Activated CD4-positive, alpha-beta T cell treated with anti-CD3 and anti-CD28 coated beads for 4 hours (primary cell): Measurements from ENCODE around the gene DTX3.

Experiments
- DNase-seq, 2 donors: peaks; one replicate each; pipeline ENCODE4 v3.0.0-alpha.2; 2020

The DTX3 gene

GRCh38 chr12:57620936-57621496 lies 16.4 kb downstream of the DTX3 start:
- DNase-seq, result peak in 1 of 2 donors; percentile 19

GRCh38 chr12:57621497-57622292 lies 17.1 kb downstream of the DTX3 start:
- peak; percentile 54 to 59 for DNase-seq

GRCh38 chr12:57622293-57623245 lies 17.9 kb downstream of the DTX3 start:
- no peak for DNase-seq

DNA sequence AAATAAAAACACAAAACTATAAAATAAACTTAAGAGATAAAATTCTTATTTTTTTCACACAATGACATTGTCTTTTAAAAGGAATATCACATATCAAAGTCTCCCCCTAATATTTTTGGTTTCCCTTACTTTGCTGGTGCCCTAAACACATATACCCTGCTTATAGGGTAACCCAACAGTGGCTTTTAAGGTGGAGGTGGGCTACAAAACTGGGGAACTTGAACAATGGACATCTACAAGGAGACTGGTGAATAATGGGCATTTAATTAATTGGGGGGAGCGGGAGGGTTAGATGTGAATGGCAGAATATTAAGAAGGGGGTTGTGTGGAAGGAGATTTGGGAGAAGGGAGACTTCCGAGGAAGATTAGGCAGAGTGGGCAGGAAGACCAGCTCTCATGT lies 18.8 kb downstream of the DTX3 start:
- no peak for DNase-seq

- no peak for DNase-seq
Measured at GRCh38 chr12:57623811-57624390, 19.3 kb downstream of the DTX3 start.

- DNase-seq, result no peak
Measured at GRCh38 chr12:57624441-57625220, 20.0 kb downstream of the DTX3 start.

DNA sequence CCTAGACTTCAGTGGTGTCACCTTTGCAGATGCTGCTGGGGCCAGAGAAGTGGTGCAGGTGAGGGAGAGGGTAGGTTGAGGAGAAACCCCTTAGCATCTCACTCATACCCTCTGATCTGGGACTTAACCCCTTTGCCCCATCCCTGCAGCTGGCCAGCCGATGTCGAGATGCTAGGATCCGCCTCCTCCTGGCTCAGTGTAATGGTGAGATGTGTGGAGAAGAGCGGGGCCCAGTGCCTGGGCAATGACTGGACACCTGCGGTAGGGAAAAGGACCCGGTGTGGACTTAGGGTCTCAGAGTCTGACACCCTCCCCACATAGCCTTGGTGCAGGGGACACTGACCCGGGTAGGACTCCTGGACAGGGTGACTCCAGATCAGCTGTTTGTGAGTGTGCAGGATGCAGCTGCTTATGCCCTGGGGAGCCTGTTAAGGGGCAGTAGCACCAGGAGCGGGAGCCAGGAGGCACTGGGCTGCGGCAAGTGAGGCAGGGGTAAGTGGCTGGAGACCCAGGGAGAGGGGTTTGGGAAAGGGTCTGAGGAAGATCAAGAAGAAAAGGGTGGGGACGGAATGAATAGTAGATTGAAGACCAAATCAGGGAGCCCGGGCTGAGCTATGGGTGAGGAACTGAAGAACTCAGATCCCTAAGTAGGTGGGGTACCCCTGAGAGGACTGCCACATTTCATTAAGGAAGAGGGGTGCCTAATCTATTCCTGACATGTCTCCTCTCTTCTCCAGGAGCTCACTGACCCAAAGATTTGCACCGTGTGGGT lies 20.8 kb downstream of the DTX3 start:
- DNase-seq, result no peak

DNA sequence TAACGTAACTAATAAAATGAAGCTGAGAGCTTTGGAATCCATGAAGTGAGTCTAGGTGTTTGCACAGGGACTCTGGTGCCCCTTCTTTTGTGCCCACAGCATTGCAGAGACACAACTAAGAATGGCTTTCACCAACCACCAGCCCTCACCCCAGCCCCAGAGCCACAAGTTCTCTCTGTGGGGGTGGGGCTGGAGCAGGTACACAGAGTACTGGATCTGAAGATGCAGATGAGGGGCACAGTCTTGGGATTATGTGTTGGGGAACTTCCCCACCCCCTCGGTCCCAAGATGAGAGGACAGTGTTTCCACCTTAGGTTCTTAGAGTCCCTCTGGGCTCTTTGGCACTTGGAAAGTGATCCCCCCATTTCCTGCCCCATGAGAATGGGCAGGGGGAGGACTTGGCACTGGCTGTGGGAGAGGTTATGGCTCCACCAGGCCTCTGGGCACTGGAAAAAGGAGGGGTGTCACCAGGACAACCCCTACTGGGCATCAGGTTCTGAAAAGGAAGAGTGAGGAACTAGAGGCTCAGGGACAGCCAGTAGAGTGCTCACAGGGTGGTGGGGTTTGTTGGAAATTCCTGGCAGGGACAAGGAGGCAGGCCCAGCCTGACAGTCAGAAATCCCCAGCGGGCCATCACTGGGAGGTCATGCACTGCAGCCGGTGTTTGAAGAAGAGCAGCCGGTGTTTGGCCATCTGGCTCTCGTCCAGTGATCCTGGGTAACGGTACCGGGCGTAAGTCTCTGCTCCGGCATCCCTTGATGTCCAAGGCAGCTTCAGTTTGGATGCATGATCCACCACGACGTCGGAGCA lies 21.7 kb downstream of the DTX3 start:
- DNase-seq, result no peak

GRCh38 chr12:57626921-57627445 lies 22.4 kb downstream of the DTX3 start:
- DNase-seq, result no peak

DNA sequence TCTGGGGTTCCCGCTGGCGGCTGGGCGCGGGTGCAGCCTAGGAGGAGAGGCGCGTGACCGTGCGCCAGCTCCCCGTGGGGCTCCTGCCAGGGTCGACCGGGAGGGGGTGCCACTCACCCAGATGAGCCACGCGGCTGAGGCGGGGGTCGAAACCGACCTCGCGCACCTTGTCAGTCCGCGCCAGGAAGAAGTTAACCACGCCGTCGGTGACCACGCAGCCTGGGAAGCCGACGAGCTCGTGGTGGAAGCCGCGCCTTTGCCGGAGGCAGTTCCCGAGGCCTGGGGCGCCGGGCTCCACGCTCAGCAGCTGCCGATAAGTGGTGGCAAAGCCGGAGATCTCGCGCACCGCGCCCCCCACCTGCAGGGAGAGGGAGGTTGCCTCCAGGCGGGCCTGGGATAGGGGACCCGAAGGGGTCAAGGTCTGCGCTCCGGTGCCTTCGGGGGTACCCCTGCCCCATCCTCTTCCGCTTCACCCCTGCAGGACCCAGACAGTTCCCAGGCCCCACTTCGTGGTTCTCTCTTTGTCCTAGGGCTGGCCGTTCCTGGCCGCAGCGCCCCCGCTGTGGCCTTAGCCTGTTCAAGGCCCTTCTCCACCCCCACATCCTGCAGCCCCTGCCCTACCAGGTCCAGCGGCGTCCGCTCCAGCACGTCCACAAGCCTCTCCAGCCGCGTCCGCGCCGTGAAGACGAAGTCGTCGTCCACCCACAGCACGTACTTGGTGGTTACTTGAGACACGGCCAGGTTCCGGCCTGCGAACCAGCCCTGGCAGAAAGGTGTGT lies 23.1 kb downstream of the DTX3 start:
- no peak for DNase-seq

GRCh38 chr12:57628280-57629191 lies 23.9 kb downstream of the DTX3 start:
- no peak for DNase-seq

GRCh38 chr12:57629897-57630471 lies 25.4 kb downstream of the DTX3 start:
- no peak for DNase-seq

DNA sequence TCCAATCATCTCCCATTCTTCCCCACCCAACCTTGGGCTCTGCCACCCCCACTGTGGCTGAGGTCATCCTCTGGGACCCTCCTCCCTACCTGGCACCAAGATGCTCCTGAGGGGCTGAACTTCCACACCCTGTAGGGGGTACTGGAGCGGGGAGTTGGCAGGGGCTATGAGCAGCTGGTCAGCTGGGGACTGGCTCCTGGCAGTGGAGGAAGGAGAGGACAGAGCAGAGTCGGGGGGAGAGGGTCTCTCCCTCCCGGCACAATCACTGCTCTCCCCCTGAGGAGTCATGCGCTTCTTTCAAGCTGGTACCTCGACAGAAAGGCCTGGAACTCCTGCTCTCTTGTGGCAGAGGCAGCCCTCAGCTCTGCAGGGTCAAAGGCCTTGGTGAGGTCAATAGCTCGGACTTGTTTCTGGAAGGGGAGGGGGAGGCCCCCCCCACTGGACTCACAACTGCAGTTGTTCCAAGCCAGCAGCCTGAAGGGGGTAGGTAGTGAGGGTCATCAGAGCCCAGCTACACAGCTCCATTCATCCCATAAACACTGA lies 26.3 kb downstream of the DTX3 start:
- DNase-seq, result no peak

DNA sequence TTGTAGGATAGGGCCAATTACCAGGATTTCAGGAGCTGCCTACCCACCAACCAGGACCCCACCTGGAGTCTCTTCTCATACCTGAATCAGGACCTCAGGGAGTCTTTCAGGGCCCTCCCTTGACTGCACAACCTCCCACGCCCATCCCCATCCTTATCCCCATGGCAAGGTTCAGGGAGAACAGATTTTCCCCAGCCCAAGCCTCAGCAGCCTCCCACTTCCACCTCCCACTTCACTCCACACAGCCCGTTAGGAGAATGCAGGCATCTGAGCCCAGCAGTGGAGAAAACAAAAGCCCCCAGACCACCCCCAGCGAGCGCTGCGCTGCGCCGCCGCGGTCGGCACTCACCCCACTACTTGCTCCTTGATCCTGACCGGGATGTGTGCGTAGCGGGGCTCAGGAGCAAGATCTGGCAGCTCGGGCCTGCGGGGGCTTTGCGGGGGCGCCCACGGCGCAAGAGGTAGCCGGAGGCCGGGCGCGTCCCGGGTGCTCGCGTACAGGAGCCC lies 27.0 kb downstream of the DTX3 start:
- DNase-seq, result no peak

DNA sequence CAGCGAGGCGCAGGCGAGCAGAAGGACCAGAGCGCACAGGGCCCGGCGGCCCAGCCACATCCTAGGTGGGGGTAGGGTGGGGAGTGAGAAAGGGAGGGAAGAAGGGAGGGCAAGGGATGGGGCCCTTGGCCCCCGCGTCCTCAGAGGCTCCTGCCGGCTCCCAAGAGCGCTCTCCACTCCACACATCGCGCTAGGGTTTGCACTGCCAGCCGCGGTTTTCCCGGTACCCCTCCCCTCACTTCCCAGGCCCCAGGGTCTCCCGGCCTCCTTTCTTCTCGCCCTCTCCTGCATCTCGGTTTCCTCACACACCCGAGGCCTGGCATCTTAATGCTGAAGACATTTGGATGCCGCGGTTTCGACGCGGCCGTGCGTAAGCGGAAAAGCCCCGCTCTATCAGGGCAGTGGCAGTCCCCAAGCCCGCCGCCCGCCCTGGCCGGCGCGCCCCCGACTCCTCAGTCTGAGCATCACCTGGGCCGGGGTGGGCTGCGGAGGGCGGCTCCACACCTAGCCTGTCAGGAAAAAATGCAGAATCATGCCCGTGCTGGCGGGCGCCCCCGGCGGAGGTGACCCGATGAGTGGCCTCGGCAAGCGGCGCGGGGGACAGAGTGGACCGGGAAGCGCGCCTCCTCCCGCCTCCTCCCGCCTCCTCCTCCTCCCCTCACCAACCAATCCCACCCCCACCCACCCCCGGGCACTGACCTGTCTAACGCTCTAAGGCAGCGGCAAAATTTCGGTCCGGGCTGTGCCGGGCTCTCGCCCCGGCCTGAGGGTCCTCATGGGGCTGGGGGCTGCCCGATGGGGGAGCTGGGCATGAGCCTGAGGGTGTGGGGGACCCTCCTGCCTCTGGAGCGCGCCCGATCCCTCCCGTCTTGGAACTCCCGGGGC lies 27.7 kb downstream of the DTX3 start:
- DNase-seq, result no peak
